GM18508 (cell line): Measurements from ENCODE around the gene C3orf20.
"Not testable (repeated sequence)": the region's sequence is repeated elsewhere in the genome, so short reads cannot be mapped to it uniquely, and the experiment has no call there.

Source experiments
- ATAC-seq: cut with Tn5 transposase; IDR thresholded peaks from one replicate; pipeline ENCODE4 v1.9.1; 2021; ENCODE audit warnings: moderate number of reproducible peaks; ENCODE audit not compliant: insufficient read depth, unreplicated experiment

C3orf20 gene

DNA sequence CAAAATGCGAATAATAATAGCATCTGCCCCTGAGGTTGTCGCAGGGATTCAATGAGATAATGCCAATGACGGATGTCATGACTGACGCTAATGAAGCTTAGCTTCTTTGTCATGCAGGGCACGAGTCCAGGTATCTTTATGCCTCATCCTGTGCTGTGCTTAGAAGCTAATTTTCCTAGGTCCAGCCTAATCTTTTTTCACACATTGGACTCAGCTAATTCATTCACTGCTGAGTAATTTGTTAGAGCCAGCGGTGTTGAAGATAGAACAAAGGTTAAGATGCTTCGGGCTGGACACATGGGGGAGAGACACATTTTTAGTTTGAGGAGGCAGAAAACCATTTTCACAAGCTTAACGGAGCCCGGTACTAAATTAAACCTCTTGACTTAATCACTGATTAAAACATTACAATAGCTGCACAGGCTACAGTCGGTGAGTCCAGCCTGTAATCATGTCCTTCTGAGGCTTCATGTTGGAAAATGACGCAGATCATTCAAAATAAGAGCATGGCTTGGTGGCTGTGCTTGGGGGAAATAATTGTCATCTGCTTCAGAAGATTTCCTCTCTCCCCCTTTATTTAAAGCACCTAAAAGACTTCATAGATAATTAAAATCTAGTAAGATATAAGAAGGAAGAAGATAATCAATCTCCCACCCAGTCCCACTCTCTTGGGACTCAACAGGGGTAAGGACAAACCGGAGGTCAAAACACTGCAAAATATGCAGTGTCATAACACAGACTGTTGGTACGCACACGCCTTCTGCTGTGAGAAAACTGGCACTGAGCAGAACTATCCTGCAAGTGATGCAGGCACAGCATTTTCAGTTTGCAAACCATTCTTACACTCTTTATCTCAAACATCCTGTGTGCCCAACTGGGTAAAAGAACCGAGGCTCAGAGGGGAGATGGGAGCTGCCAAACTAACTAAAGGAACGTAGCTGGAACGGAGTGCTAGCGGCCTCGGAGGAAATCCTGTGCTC, 26.7 kb upstream of the C3orf20 start:
- no peak for ATAC-seq

DNA sequence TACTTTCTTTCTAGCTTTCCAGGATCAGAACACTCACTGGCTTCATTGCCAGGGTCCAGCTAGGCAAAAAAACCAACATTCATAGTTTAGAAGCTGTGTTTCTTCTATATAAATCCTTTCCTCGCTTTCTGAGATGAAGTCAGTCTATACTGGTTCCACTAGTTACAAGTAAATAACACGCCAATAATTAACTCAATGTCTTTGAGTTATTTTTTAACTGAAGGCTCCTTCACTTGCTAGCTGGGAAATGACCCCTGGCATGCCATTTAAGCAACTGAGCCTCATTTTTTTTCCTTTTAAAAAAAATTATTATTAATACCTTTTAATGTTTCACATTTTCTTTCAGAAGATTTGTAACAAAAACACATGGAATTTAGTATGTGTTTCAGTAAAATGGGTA, 25.5 kb upstream of the C3orf20 start:
- ATAC-seq, result no peak

DNA sequence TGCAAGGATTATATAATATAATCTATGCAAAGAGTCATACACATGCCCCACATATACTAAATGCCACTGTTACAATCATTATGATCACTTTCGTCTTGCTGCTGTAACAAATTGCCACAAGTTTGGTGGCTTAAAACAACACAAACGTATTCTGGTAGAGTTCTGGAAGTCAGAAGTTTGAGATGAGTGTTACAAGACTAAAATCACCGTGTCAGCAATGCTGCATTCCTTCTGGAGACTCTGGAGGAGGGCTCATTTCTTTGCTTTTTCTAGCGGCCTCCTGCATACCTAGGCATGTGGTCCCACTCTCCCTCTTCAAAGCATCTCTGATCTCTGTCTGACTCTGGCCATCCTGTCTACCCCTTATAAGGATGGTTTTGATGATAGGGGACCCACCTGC, 24.7 kb upstream of the C3orf20 start:
- ATAC-seq, result no peak

DNA sequence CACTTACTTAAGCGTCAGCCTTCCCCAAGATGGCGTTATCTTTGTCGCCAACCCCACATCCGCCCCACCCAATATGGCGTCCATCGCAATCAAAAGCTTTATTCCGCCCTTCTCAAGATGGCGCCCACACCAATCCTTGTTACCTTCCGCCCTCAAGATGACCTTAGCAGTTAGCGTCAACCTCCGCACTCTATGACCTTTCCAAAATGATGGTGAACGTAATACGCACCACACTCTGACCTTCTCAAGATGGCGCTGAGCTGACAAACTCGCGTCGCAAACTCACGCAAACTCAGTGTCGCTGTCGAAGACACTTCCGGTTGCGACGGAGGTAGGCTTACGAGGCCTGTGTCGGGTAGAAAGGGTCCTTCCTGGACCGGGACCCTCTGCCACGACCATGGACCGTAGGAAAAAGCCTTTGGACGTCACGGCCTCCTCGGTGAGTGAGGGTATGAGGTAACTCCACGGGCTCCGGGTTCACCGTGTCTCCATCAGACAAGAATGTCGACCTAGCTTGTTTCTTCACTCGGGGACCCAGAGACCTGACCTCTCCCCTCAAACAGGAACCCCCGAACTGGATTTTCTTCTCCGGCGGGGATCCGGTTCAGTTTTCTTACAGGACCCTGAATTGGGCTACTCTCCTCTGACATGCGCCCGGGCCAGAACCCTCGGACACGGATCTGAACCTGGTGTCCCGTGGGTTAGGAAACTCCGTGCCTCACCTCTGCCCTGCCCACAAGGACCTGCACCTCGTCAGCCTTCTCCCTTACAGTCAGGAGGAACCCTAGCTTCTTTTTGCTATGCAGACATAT, 23.3 kb upstream of the C3orf20 start, which contains the start of gene CCDC174:
Gene CCDC174, plus strand, starts transcription at position 323 of the 812 bp plus-strand sequence. Its CDS starts 75 bp downstream, at position 398.
- ATAC-seq, result peak; percentile 95

DNA sequence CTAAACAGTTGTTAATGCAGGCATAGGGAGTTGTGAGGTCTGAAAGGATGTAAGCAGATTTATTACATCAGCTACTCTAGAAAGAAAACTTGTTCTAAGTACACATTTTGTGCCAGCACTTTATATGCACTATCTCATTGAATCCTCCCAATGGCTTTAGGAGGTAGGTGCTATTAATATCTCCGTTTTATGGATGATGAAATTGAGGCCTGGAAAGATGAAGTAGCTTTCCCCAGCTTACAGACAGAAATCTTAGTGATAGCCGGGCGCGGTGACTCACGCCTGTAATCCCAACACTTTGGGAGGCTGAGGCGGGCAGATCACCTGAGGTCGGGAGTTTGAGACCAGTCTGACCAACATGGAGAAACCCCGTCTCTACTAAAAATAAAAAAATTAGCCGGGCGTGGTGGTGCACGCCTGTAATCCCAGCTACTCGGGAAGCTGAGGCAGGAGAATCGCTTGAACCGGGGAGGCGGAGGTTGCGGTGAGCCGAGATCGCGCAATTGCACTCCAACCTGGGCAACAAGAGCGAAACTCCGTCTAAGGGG, 22.5 kb upstream of the C3orf20 start:
- ATAC-seq, result not testable (repeated sequence)

DNA sequence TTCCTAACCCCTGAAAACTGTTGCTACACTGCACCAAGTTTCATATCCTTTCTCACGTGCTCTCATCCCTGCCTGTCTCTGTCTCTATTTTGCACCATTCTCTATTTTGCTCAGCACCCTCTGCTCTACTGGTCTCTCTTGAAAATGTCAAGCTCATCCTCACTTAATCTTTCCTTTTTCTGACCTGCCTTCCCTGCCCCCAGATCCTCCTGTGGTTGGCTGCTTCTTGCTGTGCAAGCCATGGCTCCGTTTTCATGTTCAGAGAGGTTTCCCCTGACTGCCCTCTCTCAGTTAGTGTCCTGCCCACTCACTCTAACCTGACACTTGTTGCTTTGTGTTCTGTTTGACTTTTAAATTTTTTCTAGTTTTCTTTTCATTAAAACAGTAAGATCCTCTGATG, 17.4 kb upstream of the C3orf20 start:
- no peak for ATAC-seq

DNA sequence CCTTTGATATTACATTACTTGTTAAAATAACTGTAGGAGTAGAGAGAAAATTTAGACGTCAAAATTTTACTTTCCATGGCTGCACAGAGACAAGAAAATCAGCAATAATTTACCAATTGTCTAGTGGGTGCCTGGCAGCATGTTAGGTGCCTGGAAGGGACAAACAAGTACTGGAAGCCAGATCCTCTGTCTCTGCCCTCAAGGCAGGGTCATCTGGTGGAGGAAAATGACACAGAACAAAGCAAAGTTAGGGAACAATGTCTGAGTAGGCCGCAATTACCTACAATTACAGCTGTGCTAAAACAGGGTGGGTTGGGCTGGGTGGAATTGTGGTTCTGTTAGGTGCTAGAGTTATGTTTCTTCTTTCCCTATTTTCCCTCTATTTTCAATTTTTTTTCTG, 16.0 kb upstream of the C3orf20 start:
- ATAC-seq, result no peak

DNA sequence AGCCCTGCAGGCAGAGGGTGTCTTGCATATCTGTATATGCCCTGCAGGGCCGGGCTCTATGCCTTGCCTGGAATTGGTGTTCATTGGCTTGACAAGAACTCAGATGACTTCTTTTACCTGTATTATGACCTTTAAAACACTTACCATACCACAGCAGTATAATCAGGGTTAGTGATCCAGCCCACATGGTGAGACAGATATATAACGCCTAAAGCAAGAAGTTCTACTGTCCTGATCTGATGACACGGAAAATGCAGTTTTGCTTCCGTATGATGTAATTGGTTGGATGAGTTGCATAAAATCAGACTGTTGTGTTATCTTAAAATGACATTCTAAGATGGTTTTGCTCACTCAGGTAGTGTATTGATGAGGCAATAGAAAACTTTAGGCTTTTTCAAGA, 14.0 kb upstream of the C3orf20 start:
- no peak for ATAC-seq

DNA sequence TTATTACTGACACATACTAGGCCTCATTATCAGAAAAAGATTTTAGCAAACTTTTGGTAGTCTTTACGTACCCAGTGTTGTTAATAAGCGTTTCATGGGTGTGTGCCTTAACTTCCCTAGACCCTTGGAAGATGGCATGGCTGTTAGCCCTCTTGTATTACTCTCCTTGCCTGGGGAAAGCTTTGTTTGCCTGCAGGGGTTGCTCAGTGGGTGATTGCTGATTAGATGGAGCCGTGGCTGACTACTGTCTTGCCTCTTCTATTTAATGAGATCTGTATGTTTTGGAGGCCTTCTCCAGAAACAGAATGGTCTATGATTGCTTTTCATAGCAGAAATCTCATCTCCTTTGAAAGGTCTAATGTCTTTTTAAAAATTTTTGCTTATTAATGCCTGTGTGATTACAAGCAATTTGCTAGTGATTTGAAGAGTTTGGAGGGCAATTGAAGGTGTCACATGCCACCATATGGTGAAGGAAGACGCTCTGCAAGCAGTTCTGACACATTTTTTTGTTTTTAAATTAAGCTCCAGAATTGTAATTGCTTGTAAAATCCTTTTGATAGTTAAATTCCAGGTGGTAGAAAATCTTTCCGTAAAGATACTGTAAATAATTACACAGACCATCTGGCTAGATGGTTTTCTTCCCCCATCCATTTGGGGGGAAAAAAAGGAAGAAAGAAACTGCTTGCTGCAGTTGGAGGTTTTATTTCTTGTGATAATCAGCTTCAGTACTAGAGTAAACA, 11.4 kb upstream of the C3orf20 start:
- no peak for ATAC-seq

DNA sequence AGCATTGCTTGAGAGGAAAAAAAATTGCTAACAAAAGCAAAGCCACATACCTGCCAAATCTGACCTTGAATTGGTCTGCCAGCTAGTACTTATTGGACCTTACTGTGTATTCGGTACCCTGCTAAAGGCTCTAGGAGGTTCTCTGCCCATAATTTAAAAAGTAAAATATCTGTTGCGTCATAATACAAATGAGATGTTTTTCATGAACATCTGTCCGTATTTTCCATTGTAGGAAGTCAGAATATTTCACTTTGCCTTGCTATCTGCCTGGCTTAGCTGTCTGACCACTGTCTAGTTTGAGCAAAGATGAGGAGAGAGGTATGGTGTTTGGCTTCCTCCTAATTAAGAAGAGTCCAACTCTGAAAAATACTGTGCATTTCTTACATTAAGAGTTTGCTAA, 10.8 kb upstream of the C3orf20 start:
- no peak for ATAC-seq

DNA sequence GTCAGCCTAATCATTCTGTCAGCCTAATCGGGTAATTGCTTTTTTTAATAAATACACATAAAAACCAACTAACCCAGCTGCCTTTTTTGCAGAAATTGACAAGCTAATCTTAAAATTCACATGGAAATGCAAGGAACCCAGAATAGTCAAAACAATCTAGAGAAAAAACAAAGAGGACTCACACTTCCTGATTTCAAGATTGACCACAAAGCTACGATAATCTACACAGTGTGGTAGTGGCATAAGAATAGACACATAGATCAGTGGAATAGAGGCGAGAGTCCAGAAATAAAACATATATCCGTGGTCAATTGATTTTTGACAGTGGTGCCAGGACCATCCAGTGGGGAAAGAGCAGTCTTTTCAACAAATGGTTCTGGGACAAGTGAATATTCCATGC, 2.4 kb upstream of the C3orf20 start:
- ATAC-seq, result no peak

DNA sequence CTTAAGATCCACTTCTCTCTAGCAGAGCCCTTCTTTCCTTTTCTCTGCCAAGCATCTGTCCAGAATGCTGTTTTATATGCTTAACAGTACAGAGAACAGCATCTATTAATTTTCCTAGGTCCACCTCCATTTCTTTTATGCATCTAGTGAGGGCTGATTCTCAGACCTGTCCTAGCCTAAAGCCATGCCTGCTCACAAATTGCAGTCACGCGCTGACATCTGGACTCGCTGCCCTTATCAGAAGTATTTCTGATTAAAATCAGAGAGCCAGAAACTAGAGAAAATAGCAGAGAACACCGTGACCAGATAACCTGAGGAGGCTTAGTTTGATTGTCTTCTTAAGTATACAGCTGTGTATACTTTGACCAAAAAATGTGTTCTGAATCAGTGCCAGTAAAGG, 1.9 kb downstream of the C3orf20 start:
- ATAC-seq, result no peak

DNA sequence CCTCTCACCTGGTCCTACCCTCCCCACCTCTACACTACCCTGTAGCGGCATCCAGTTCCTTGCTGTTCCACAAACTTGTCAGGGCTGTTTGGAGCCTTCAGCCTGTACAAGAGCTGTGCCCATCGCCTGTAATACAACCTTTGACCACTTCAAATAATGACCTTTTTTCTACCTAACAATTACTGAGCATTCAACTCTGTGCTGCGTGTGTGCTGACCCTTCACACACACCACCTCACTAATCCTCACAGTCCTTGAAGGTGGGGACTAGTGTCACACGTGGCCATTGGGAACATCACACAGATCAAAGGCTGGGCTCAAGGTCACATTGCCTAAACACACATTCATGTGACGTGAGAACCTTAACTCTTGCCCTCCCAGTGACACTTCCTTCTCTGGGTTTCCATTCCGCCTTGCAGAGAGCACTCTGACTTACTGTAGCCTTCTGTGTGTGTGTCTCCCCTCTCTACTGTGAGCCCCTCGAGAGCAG, 3.1 kb downstream of the C3orf20 start:
- ATAC-seq, result no peak

DNA sequence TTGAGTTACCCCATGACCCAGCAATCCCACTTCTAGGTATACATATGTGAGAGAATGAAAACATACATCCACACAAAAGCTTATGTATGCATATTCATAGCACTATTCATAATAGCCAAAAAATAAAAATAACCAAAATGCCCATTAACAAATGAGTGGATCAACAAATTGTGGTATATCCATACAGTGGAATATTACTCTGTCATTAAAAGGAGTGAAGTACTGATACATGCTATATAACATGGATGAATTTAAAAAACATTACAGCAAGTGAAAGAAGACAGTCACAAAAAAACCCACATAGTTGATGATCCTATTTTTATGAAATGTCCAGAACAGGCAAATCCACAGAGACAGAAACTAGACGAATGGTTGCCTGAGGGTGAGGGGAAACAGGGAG, 5.2 kb downstream of the C3orf20 start:
- no peak for ATAC-seq

DNA sequence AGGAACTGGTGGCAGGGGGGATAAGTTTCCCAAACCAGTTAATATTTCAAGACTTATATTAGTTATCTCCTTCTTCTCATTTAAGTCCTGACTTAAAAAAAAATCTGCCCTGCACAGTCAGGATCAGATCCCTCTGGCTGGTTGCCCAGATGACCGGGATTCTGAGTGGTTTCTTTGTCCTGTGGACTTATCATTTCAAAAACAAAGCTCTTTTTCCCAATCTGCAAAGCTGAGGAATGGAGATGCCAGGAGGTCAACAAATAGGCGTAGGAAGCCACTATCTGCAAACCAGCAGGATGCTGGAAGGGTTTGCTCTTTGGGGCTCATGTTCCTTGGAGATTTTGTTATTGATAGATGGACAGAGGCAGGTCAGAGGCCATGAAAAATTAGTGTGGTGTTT, 5.8 kb downstream of the C3orf20 start:
- no peak for ATAC-seq

DNA sequence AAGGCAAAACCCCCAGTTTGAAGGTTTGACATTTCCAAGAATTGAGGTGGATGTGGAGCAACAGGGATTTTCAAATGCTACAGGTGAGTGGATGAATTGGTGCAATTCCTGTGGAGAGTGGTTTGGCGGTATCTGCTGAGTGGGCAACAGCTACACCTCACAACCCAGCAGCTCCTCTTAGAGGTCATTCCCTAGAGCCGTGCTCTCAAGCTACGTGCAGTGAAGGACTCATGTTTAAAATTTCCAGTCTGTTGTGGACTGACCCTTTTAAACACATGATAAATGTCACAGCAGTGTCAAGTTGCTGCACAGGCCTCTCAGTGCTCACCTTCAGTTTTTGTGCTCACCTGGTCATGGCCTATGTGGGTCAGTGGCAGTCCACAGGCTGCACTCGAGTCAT, 9.5 kb downstream of the C3orf20 start:
- no peak for ATAC-seq

DNA sequence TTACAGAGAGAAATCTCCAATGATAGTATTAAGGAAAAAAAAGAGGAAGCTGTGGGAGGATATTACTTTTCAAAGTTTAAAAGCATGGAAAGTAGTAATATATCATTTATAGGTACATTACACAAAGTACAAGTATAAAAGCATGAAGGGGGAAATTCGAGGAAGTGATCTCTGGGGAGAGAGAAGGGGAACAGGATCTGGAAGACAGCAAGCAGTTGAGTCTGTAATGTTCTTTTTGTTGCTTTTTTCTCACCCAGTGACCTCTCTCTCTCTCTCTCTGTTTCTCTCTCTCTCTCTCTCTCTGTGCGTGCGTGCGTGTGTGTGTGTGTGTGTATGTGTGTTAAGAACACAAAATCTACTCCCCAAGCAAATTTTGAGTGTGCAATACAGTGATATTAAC, 10.2 kb downstream of the C3orf20 start:
- ATAC-seq, result no peak

DNA sequence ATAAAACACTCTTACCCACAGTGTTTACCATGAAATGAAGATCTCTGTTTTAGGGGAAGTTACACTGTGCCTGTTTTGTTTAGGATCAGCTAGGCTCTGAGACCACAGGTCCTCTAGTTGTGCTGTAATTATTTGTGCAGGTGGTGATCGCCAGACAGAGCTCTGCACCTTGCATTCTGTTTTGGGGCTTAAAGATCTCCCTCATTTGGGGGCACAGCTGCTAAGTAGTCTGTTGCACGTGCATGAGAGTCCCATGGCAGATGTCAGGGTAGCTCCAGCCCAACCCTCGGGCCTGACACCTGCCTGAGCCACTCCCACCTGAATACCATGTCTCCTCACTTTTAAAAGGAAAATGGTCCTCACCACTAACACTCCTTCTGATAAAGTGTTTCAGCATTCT, 12.4 kb downstream of the C3orf20 start:
- no peak for ATAC-seq

DNA sequence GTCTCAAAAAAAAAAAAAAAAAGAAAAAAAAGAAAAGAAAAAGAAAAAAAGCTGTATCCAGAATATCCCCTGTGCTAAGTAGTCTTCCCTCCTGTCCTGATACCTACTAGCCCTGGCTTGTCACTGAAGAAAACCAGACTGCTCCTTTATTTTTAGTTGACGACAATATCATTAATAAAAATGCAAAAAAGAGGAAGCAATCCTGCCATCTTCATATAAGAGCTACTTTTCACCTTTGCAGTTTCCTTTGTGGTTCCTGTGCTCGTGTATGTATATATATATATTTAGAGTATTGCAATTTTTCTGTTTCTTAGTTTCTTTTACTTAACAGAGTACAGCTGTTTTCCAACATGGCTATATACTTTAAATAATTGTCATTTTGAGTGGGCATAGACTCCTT, 13.6 kb downstream of the C3orf20 start:
- no peak for ATAC-seq
